ENCODE measurements around the gene PIP4K2A. TPM values are rescaled to one million over a fixed set of nuclear protein-coding genes. Genes with fewer than 3 reads are reported as not detected.

The PIP4K2A gene
- total and polyA plus RNA-seq, 2 experiments from 2014 or later = 39.9 to 40.1 TPM

DNA sequence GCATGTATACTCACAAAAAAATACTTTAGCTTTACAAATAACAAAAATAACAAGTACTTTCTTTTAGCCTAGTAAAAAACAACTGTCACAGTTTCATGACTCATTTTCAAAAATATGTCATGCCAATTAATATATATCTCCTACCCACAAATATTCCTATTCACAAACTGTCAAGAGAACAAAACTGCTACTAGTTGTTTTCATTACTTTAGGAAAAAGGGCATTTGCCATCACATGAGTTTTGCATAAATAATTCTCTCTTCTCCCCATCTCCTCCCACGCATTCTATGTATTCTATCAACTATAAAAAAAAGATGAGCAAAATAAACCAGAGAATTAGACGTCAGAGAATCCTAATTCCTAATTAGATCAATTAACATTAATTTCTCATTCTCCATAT, 87.6 kb downstream of the PIP4K2A start (continued):
- TF ChIP-seq, protein P1, sequence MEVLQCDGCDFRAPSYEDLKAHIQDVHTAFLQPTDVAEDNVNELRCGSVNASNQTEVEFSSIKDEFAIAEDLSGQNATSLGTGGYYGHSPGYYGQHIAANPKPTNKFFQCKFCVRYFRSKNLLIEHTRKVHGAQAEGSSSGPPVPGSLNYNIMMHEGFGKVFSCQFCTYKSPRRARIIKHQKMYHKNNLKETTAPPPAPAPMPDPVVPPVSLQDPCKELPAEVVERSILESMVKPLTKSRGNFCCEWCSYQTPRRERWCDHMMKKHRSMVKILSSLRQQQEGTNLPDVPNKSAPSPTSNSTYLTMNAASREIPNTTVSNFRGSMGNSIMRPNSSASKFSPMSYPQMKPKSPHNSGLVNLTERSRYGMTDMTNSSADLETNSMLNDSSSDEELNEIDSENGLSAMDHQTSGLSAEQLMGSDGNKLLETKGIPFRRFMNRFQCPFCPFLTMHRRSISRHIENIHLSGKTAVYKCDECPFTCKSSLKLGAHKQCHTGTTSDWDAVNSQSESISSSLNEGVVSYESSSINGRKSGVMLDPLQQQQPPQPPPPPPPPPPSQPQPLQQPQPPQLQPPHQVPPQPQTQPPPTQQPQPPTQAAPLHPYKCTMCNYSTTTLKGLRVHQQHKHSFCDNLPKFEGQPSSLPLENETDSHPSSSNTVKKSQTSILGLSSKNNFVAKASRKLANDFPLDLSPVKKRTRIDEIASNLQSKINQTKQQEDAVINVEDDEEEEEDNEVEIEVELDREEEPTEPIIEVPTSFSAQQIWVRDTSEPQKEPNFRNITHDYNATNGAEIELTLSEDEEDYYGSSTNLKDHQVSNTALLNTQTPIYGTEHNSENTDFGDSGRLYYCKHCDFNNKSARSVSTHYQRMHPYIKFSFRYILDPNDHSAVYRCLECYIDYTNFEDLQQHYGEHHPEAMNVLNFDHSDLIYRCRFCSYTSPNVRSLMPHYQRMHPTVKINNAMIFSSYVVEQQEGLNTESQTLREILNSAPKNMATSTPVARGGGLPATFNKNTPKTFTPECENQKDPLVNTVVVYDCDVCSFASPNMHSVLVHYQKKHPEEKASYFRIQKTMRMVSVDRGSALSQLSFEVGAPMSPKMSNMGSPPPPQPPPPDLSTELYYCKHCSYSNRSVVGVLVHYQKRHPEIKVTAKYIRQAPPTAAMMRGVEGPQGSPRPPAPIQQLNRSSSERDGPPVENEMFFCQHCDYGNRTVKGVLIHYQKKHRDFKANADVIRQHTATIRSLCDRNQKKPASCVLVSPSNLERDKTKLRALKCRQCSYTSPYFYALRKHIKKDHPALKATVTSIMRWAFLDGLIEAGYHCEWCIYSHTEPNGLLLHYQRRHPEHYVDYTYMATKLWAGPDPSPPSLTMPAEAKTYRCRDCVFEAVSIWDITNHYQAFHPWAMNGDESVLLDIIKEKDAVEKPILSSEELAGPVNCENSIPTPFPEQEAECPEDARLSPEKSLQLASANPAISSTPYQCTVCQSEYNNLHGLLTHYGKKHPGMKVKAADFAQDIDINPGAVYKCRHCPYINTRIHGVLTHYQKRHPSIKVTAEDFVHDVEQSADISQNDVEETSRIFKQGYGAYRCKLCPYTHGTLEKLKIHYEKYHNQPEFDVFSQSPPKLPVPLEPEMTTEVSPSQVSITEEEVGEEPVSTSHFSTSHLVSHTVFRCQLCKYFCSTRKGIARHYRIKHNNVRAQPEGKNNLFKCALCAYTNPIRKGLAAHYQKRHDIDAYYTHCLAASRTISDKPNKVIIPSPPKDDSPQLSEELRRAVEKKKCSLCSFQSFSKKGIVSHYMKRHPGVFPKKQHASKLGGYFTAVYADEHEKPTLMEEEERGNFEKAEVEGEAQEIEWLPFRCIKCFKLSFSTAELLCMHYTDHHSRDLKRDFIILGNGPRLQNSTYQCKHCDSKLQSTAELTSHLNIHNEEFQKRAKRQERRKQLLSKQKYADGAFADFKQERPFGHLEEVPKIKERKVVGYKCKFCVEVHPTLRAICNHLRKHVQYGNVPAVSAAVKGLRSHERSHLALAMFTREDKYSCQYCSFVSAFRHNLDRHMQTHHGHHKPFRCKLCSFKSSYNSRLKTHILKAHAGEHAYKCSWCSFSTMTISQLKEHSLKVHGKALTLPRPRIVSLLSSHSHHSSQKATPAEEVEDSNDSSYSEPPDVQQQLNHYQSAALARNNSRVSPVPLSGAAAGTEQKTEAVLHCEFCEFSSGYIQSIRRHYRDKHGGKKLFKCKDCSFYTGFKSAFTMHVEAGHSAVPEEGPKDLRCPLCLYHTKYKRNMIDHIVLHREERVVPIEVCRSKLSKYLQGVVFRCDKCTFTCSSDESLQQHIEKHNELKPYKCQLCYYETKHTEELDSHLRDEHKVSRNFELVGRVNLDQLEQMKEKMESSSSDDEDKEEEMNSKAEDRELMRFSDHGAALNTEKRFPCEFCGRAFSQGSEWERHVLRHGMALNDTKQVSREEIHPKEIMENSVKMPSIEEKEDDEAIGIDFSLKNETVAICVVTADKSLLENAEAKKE (CRISPR knock-in tag; IDR thresholded peaks at IDR 0.05) = no peak
- TF ChIP-seq STAT1 (IDR thresholded peaks at IDR 0.05; ENCODE audit: unreplicated experiment) = no peak
- no peak for TF ChIP-seq ZNF331 (CRISPR knock-in tag; IDR thresholded peaks at IDR 0.05; ENCODE audit: low read depth)
- TF ChIP-seq EZH2 (IDR thresholded peaks at IDR 0.05; ENCODE audit: low read depth, unreplicated experiment) = no peak
- TF ChIP-seq NANOG (IDR thresholded peaks at IDR 0.05; ENCODE audit: borderline replicate concordance) = no peak
- no peak for TF ChIP-seq POLR2AphosphoS5 (IDR thresholded peaks at IDR 0.05; ENCODE audit: low read depth)
- TF ChIP-seq JUNB (IDR thresholded peaks at IDR 0.05; ENCODE audit: unreplicated experiment) = no peak

DNA sequence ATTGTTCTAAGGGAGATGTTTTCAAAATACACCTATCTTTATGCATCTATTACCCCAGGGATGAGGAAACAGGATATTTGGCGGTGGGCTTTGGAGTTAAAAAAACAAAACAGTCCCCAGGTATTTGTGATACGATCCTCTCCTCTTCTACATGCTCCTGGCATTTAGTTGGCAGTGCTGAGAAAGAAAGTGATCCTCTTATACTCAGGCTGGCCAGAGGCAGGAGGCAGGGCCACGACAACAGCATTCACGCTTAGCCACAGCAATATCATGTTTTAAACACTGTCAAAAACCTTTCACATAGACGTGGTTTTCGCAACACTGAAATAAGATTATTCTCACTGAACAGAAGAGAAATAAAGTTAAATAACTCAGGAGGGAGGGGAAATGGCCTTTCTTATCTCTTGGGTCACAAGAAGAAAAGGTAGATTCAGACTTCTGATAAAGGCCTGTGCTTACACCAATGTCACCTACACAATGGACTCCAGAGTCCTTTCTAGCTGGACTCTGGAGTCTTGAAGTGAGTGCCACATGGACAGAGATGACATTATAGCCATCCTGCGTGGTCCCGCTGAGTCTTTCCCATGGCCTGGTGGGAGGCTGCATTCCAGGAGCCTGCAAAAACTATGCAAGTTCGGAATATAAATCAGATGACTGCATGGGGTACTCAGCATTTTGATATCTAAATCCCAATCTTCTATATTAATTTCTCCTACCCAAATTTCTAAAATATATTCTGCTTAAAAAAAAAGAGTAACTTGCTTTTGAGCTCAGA, 88.7 kb downstream of the PIP4K2A start:
- Histone ChIP-seq H4K20me1 (replicated peaks; ENCODE audit: insufficient read depth) (no peaks in the 10 kb centered on the region), H3F3A (replicated peaks; ENCODE audit: low read depth) (no peaks in the 10 kb centered on the region), H2AFZ (no peak overlapping the region), H3K27me3 (ENCODE audit: insufficient read depth) (no peaks in the 10 kb centered on the region), H3K9me2 (ENCODE audit: insufficient read depth) (no peaks in the 10 kb centered on the region), H3K4me1 (ENCODE audit: insufficient read depth) (peaks cover 63% of the 10 kb centered on the region), H3K4me2 (peak overlapping the region; percentile 20; the same call in 1 of the 2 replicates), H3K36me3 (ENCODE audit: insufficient read depth) (no peaks in the 10 kb centered on the region), H3K4me3 (no peak overlapping the region), H3K79me2 (replicated peaks; ENCODE audit: insufficient read depth) (peaks cover 97% of the 10 kb centered on the region), H3K27ac (ENCODE audit: low read depth) (peak overlapping the region; percentile 46; the same call in 1 of the 2 replicates)
- ATAC-seq = peak; percentile 58
- Mint-ChIP-seq H3K4me3 (no peak overlapping the region), H3K36me3 (ENCODE audit: low read depth) (peaks cover 3% of the 10 kb centered on the region; the same call in 2 of the 3 replicates), H3K4me1 (peaks cover 78% of the 10 kb centered on the region), H3K27me3 (ENCODE audit: insufficient read depth, low read depth, poor library complexity) (no peaks in the 10 kb centered on the region), H3K27ac (peak overlapping the region; percentile 85), H3K9me3 (no peaks in the 10 kb centered on the region)
- peak; percentile 33 for DNase-seq (ENCODE audit: low spot score)
- TF ChIP-seq, protein P1 (CRISPR knock-in tag; IDR thresholded peaks at IDR 0.05) = no peak
- TF ChIP-seq ZNF331 (CRISPR knock-in tag; IDR thresholded peaks at IDR 0.05; ENCODE audit: low read depth) = no peak
- TF ChIP-seq, protein P2, sequence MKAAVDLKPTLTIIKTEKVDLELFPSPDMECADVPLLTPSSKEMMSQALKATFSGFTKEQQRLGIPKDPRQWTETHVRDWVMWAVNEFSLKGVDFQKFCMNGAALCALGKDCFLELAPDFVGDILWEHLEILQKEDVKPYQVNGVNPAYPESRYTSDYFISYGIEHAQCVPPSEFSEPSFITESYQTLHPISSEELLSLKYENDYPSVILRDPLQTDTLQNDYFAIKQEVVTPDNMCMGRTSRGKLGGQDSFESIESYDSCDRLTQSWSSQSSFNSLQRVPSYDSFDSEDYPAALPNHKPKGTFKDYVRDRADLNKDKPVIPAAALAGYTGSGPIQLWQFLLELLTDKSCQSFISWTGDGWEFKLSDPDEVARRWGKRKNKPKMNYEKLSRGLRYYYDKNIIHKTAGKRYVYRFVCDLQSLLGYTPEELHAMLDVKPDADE (IDR thresholded peaks at IDR 0.05) = no peak
